Epithelial cell of proximal tubule (primary cell): Measurements from ENCODE around the gene TUBGCP3. TPM values are rescaled to one million over a fixed set of nuclear protein-coding genes. Genes with fewer than 3 reads are reported as not detected.
"Not testable (repeated sequence)": the region's sequence is repeated elsewhere in the genome, so short reads cannot be mapped to it uniquely, and the experiment has no call there.

ENCODE experiments used
- DNase-seq: peaks from one replicate; pipeline ENCODE4 v3.0.0-alpha.2; 2011; ENCODE audit warnings: low read depth
- H3K4me3 ChIP-seq: 2 replicates; pipeline ENCODE4 v1.5.1; 2011; ENCODE audit warnings: low read depth, mild to moderate bottlenecking, low read length
- CTCF ChIP-seq: conservative IDR thresholded peaks from 2 replicates; pipeline ENCODE4 v1.5.1; 2012; ENCODE audit warnings: low read depth, mild to moderate bottlenecking, low read length
- total RNA-seq: library from RNA; depleted of rRNA; stranded (reverse); fragments of >200 nt; gene quantifications from 2 replicates; pipeline ENCODE4 v1.2.3, GENCODE V29; 2015

Gene TUBGCP3
- total RNA-seq, 1 donor from 2014 or later: 16.4 TPM

DNA sequence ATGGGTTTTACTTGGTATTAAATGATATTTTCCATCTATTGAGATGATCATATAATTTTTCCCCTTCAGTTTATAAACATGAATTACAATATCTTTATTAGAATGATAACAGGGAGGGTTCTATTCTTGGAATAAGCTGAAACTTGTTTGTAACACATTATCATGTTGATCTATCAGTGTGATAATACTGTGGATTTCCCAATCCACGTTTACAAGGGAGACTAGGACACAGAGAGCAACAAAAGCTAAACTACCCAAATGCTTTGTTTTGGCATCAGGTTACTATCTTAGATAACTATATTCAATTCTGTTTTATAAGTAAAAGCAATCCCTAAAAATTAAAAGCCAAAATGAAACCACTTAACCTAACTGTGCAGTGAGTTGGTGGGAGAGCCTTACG is 92.5 kb downstream of the TUBGCP3 start:
- no peak for TF ChIP-seq CTCF
- DNase-seq: no peak
- H3K4me3 ChIP-seq: no peak overlapping the region

- no peak for TF ChIP-seq CTCF
- H3K4me3 ChIP-seq: no peak overlapping the region
- DNase-seq: no peak
Observed at GRCh38 chr13:112489199-112489598, 98.8 kb downstream of the TUBGCP3 start.

DNA sequence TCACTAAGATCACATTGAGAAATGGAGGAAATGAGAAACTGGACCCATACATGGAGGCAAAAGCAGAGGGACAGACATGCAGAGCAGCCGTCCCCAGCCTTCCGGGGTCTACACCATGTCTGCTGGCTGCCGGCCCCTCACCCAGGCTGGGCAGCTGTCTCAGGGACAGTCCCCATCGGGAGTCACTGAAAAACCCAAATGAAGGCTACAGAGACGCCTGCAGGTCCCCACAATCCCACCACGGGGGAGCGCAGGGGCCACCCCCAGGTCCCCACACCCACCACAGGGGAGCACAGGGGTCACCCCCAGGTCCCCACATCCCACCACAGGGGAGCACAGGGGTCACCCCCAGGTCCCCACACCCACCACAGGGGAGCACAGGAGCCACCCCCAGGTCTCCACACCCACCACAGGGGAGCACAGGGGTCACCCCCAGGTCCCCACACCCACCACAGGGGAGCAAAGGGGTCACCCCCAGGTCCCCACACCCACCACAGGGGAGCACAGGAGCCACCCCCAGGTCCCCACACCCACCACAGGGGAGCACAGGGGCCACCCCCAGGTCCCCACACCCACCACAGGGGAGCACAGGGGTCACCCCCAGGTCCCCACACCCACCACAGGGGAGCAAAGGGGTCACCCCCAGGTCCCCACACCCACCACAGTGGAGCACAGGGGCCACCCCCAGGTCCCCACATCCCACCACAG is 99.5 kb downstream of the TUBGCP3 start:
- DNase-seq, H3K4me3 ChIP-seq: not testable (repeated sequence)

DNA sequence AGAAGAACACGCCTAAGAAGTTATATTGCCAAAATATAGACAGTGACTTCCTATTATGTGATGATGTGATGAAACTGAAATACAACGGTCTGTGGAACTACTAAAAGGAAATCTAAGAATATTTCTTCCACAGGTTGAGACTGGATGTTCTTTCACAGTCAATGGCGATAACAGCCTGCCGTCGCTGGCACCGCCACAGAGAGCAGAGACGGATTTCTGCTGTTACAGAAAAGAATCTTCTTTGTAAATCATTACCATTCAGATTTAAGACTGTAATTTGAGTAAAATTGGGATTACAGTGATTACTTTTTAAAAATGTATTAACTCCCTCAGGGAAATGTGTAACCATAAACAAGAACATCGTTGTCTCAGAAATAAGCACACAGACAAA is 100.8 kb downstream of the TUBGCP3 start:
- no peak overlapping the region for H3K4me3 ChIP-seq
- no peak for TF ChIP-seq CTCF
- DNase-seq: no peak

DNA sequence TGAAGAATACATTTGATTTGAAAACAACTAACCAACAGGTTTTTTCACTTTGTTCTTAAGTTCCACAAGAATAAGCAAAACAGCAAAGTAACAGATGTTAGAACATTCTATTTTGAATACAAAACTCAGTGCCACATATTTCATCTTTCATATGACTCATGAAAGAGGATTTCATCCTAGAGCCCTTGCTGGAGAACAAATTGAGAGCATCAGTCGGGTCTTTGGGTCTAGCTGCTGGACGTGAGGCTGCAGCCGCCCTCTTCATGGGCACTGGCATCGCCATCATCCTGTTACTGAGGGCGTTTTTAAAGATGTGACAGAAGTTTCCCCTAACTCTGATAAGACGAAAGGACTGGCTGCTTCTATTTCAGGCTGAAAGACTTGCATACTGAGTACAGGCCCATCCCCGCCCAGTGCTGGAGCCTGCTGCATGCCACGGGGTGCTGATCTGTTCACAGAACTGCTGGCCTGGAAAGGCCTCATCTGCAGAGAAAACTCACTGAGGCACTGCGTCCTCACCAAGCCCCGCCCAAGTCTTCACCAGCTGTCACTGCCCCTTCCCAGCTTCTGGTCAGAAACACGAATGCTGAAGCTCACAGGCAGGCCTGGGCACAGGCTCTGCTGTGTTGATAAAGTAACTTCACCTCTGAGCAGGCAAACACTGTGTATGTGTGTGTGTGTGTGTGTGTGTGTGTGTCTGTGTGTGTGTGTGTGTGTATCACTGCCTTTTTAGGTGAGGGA is 101.4 kb downstream of the TUBGCP3 start:
- no peak for DNase-seq
- H3K4me3 ChIP-seq: no peak overlapping the region
- TF ChIP-seq CTCF: no peak

DNA sequence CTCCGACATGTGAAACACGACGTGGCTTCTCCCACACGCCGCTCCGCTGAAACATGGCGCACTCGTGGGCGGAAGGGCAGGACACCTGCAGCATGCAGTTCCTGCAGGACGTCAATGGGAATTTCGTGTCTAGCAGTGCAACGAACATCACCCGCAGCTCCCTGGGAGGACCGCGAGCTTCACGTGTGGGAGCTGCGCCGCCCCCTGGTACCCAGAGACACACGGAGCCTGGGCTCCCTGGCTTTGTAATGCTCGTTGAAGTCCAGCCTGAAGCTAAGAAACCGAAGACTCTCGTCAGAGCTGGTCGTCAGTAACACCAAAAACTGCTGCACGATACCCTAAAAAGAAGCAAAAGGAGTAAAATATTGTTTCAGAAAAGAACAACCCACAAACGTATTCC is 102.1 kb downstream of the TUBGCP3 start:
- DNase-seq, H3K4me3 ChIP-seq: not testable (repeated sequence)

GRCh38 chr13:112483299-112483698 is 104.7 kb downstream of the TUBGCP3 start:
- DNase-seq: no peak
- TF ChIP-seq CTCF: no peak
- H3K4me3 ChIP-seq: no peak overlapping the region

GRCh38 chr13:112481458-112481857 is 106.5 kb downstream of the TUBGCP3 start:
- no peak for TF ChIP-seq CTCF
- no peak for DNase-seq
- no peak overlapping the region for H3K4me3 ChIP-seq
